ENCODE measurements around the gene CCNY.

Gene CCNY

DNA sequence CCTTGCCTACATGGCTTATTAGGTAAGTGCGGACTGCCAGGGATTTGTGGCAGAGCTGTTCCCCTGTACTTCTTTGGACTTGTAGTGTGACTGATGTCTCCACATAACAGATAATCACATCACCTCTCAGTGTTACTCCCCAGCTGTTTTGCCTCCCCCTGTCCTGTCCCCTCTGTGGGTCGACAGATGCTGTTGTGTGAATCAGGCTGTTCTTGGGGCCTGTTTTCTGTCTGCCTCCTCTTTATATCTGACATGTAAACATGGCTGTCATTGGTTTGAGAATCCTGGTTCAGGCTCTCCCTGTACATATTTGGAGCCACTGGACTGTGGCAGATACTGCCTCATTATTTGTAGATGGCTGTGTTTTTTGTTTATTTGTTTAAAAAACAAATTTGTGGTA, 22.7 kb downstream of the CCNY start:
- DNase-seq = no peak

DNA sequence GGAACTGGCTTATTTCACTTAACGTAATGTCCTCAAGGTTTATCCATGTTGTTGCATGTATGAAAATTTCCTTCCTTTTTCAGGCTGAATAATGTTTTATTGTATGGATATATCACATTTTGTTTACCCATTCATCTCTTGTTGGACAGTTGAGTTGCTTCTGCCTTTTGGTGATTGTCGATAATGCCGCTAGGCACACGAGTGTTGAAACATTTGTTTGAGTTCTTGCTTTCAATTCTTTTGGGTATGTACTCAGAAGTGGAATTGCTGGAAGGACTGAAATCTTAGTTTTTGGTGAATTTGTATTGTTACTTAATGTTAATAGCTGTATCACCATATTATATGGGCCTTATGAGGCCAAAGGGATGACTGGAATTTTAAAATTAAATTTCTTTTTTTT, 23.6 kb downstream of the CCNY start:
- no peak for DNase-seq

DNA sequence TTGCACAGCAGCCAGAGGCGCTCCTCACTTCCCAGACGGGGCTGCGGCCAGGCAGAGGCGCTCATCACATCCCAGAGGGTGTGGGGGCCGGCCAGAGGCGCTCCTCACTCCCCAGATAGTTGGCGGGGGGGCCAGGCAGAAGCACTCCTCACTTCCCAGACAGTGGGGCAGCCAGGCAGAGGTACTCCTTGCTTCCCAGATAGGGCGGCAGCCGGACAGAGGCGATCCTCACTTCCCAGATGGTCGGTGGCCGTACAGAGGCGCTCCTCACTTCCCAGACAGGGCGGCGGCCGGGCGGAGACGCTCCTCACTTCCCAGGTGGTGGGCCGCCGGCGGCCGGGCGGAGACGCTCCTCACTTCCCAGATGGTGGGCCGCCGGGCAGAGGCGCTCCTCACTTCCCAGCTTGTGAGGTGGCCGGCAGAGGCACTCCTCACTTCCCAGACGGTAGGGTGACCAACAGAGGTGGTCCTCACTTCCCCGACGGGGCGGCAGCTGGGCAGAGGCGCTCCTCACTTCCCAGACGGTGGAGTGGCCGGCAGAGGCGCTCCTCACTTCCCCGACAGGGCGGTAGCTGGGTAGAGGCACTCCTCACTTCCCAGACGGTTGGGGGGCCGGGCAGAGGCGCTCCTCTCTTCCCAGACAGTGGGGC, 26.5 kb downstream of the CCNY start:
- DNase-seq = no peak

DNA sequence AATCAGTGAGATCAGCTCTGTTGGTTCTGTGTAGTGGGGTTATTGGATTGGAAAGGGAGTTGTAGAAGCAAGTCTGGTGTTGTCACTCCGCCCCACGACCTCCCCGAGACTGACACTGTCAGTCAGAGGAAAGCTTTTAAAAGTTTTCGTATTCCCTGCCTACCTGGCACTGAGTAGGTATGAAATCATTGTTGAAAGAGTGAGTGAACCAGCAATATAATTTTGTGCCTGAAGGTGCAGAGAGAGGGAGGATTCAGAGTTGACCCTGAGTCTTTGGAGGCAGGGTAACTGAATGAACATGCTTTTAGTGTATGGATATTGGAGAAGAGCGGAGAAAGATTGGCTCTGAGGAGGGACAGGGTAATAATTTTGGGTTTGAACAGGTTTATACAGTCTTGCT, 27.3 kb downstream of the CCNY start:
- no peak for DNase-seq

DNA sequence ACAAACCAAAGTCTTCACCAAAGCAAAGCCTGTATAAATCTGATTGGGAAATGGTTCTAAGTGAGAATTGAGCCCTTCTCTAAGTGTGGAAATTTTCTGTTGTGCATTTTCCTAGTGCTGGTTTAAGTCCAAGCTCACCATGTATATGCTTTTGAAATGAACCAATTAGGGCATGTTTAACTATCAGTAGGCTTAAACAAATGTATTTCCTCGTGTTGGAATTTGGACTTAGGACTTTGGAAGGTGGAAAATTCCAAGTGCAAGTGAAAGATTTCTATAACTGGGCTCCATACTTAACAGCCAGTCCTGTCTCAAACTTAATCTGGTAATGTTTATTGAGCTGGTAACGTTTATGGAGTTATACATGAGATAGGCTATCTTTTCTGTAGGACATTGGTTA, 28.5 kb downstream of the CCNY start:
- no peak for DNase-seq

DNA sequence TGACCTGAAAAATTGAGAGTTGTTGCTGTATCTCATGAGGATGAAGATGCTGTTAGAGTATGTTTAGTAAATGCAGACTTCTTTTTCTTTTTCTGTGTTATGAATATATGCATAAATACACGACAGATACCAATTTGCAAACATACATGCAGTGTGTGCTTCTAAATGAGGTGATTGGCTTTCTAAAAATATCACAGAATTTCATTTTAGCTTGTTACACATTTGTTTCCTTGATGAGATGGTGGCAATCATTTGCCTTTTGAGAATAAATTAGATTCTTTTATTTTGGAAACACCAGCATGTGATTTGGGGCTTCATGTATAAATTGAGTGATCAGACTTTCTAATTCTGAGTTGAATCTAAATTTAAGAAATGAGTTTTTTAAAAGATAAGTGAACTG, 29.7 kb downstream of the CCNY start:
- DNase-seq = no peak

DNA sequence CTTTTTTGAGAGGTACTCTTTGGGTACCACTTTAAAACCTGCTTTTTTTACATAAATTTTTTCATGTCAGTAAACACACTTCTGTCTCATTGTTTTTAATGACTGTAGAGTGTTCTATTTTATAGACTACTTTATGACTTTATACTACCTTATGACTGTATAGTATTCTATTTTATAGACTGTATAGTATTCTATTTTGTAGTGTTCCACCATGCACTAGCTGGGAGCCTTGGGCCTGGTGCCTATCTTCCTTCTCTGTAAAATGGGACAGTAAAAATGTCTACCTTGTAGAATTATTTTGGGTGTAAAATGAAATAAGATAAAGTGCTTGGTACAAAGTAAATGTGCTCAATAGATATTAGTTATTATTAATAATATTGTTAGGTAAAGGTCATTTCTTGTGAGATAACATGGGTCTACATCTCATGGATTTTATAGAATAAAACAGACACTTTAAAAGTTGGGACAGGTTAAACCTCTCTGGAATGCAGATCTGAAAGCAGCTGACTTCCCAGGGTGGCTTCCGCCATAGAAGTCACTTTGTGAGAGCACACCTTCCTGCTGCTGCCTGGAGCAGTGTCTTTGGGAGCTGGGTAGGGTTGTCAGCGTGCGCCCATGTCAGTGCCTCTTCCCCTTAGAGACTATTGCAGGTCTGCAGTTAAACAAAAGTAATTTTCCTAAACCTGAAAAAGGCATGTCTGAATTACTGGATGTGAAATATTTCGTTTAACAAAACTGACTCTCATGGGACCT, 31.0 kb downstream of the CCNY start:
- no peak for DNase-seq

DNA sequence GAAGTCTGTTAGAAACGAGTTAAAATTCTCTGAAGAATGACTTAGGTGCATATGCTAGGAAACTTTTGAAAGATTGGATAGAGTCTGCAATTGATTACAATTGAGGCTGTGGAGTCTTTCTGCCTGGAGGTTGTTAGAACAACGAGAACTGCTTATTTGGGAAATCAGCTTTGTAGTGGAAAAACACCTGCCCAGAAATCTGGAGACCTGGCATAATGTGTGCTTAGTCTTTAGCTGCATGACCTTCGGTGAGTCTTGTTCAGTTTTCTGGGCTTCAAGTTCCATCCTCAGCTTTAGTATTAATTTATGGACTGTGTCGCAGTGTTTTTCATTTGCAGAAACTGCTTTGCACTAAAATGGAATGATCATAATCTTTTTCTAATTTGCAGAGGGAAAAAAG, 31.7 kb downstream of the CCNY start:
- DNase-seq = no peak

DNA sequence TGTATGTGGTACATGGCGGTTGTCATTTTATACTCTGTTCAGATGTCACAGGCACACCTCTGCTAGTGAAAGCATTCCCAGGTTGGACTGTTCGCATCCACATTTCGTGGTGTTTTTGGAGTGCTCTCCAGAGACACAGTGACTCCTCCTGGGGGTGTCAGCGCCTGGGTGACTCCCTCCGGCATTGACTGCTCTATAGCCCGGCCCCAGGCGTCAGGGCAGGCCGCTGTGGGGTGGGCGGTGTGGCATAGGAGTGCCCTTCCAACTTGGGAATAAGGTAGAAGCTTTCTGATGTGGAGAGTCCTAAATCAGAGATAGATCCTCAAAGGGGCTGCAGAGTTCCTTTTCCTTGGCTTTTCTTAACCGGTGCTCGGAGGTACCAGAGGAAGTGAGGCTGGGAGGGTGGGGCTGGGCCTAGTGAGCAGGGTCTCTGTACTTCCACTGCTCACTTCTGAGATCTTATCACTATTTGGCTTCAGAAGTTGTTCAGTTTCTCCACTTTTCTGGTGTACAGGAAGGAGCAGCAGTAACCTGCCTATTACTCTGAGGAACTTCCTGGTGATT, 32.3 kb downstream of the CCNY start:
- DNase-seq = no peak

DNA sequence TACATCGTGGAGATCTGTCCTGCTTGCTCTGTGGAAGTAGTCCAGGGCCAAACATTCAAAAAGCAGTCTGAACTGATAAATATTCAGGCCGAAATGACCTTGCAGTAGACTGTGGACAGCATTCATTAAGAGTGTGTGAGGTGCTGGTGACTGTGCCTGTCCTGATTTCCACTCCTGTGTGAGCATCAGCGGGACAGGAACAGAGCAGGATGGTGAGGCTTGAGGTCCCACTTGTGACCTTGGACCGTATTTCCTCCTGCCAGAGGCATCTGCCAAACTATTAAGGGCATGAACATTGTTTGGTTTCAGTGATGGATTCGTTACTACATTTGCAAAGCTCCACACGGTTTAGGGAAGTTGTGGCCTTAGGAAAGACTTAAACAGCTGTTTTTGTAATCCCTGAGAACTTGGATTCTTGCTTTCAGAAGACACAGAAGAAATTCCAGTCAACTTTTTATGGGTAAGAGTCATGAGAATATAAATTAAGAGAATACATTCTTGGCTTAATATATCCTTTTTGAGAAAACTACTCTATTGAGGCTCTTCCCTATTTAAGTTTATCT, 32.8 kb downstream of the CCNY start:
- no peak for DNase-seq

DNA sequence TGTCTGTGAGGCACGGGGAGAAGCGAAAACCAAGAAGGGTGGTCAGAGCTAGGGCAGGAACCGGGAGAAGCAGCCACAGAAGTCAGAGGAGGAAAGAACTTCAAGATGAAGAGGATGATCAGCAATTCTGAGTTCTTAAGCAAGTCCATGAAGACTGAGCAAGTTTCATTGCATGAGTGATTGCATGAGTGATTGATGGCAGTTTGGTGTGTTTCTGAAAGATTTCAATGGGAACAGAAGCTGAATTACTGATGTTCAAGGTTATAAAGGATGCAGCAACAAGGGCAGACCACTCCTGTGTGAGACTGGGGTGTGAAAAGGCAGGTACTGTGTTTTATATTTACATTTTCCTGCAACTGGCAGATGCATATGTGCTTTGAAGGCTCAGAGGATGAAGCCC, 35.4 kb downstream of the CCNY start:
- DNase-seq = no peak

DNA sequence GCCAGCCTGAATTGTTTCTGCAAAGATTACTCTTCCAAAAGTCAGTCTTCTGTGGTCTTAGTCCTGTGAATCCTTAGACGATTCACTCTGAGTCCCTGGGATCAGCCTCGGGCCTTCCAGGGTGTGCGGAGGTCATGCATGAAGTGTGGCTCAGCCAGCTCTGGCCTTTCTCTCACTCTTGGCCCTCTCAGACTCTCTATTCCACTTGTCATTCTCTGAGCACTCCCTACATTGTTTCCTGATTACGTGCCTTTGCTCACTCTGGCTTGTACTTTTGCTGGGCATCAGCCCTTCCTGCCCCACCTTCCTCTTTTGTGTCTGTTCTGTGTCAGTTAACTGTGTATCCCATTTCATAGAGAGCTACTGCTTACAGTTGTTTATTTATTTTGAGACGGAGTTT, 36.0 kb downstream of the CCNY start:
- no peak for DNase-seq

DNA sequence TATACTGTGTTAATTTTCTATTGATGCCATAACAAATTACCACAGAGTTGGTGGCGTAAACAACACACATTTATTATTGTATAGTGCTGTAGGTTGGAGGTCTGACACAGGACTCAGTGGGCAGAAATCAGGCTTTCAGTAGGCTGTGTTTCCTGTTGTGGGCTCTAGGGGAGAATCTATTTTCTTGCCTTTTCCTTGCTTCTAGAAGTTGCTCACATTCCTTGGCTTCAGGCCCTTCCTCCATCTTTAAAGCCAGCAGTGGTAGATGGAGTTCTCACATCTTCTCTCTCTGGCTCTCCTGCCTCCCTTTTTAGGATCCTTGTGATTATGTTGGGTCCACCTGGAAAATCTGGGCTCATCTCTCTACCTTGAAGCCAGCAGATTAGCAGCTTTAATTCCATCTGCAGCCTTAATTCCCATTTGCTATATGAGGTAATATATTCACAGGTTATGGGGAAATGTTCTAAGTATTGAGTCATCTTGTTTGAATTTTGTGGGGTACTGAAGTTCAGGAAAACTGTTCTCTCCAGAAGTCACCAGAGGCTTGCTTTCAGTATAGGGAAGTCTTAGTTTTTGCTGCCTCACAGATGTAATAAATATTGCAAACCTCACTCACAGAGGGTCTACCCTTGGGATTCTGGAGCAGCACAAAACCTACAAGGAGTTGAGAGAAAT, 38.9 kb downstream of the CCNY start:
- DNase-seq = no peak

DNA sequence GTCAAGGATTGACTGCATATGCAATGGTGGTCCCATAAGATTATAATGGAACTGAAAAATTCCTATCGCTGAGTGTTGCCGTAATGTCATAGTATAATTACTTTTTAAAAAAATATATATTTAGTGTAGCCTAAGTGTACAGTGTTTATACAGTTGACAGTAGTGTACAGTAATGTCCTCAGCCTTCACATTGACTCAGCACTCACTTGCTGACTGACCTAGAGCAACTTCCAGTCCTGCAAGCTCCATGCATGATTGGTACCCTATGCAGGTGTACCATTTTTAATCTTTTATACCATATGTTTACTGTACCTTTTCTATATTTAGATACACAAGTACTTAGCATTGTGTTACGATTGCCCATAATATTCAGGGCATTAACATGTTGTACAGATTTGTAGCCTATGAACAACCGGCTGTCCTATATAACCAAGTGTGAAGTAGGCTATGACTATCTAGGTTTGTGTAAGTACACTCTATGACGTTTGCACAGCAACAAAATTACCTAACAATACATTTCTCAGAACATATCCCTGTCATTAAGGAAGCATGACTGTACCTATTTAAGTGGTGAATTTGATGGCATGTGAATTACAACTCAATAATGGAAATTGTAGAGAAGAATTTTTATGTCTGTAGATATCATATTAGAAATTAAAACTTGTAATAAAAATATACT, 40.9 kb downstream of the CCNY start:
- DNase-seq = no peak

DNA sequence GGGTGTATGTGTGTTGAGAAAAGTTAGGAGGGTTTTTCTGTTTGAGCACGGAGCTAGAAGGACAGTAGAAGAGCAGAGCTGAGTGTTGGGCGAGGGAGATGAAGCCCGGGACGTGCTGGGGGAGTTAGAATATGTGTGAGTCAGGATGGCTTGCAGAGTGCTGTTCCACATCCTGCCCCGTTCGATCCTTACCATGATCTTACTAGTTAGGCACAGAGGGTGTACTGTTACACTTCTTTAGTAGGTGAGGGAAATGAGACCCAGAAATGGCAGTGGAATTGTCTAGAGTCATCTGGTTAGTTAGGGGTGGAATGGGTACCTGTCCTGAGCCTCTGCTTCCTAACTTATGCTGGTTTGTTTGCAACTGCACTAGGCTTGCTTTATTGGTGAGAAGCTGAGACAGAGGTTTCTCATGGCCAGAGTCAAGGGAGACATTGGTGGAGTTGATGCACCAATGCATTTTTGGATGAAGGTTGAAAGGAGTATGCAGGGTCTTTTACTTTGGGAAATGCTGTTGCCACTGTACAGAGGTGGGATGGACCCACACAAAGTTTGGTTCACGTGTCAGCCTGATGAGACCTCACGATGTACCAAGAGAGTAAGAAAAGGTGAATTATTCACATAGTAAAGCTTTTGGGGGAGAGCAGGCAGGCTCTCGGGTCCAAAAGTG, 42.4 kb downstream of the CCNY start:
- DNase-seq = peak in 1 of 2 experiments; percentile 44

DNA sequence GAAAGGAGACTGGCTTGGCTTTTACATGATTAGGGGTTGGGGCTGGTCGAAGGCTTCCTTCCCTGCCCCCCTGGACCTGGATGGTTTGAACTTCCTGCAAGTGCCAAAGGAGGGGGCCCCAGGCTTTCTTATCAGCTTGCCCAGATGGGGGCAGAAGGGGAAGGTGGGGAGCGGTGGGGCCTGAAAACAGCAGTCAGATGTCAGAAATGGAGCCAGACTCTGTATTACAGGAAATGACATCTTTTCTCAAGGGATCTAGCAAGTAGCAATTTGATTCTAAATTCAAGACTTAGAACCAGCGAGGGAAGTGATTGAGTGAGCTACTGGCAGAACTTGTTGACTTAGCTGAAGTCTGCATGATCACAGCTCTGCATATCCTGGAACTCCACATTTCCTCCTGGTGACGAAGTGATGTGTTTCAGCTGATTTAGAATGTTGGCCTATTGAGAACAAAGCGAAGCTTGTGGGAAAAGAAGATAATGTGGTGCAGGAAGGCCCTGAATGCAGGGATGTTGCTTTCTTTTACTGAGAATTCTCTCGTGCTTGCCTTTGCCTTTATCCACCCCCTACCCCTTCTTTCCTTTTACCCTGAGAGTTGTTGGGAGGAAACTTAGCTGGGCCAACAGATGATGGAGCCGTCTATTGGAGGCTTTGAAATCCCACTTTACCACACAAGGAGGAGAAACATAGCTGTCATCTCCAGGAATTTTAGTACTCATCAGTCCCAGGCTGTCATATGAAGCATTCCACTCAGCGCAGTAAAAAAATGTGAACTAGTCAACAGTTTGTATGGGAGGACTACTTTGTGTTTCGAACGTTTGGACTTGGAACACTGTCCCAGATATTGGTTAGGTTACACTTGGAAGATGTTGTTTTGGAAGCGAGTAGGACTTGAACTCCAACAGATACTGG, 43.2 kb downstream of the CCNY start:
- DNase-seq = peak in 1 of 2 experiments; percentile 25

DNA sequence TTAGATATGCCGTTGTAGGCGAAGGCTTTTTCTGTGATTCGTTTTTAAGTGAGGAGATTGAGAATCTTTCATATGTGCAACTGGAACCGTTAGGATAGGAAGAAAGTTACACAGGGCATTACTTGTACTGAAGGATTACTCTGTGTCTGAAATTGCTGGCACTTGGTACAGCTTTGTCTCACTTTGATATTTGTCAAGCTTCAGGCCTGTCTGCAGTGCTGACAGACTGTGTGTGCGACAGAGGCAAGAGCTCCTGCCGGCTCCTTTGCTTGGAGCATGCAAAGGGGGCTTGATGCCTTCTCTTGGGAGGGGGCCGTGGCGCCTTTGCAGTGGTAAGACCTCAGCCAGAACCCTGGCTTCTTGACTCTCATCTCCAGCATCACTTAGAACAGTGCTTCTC, 45.8 kb downstream of the CCNY start:
- no peak for DNase-seq

DNA sequence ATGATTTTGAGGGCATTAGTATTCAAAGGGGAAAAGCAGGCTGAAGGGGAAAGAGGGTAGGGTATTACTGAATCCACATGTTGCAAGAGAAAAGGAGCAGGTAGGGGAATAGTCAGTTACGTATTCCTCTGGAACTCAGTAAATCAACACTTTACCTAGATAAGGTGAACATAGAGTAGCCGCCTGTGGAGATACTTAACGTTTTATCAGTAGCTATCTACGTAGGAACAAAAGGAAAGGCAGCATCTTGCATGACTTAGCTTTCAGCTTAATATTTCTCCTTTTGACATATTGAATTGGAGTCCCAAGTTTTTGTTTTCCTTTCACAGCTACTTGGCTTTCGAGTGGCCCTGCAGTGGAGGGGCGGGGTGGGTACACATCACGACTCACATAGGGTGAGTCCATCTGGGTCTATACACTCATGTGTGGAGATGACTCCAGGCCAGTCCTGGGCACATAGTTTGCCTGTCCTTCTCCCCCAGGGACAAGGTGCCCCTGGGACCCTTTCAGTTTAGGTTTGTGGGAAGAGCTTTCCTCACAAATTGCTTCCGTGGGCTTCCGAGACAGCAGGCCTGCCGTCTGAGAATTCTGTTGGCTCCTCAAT, 48.1 kb downstream of the CCNY start:
- DNase-seq = no peak

DNA sequence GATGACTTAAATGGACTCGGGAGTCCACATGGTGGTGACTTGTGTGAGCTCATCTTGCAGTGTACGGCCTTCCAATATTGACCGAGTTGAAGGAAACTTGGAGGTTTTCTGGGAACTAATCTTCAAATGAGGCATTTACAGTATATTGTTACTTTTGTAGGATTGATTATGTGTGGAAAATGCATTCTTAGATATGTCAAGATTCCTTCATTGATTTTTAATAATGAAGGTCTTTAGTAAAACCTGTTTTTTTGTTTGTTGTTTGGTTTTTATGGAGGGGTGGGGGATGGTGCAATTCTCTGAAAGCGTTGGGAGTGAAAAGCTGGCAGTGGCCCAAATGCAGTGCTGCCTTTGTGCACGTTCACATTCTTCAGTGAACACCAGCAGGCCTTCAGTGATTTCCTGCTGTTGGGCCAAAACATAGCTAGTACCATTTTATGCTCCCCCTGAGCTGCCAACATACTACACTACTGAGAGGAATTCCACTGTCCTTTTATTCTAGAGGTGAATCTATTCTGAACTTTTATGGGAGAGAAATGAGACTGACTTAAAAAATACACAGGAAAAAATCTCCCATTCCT, 50.4 kb downstream of the CCNY start:
- no peak for DNase-seq

DNA sequence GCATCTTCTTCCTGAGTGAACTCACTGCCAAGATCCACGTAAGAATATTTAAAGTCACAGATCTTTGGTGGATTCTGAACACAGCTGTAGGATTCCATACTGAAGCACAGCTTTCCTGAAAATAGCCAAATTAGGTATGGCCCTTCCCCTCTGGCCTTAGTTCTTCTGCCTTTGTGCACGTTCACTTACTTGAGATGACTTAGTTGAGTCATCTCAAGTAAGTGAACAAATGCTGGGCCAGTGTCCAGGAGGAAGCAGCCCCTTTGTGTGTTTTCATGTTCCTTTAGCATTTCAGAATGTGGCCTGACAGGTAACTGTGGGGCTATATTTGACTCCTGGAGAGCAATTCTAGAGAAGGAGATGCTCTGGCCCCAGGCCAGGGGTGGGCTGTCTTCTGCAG, 51.5 kb downstream of the CCNY start:
- no peak for DNase-seq

DNA sequence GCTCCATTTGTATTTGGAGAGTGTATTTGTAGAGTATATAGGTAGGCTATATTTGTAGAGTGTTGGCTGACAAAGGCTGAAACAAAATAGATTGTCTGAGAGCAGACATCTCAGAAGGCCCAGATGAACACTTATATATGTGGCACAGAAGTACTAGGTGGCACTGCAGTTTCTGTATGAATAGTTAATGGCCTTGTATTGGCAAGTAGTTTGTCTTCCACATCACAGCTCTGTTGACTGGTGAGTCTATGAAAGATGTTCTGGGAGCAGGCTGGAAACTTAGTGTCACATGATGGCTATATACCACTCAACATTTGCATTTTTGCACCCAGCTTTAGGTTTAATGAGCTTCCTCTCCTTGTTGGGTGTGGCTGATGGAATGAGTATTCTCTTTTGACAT, 51.9 kb downstream of the CCNY start:
- DNase-seq = no peak

Data from activated T-cell treated with anti-CD3 and anti-CD28 coated beads, Interleukin-2, amount 50 U/mL, for 48 hours (primary cell).